HepG2 (cell line): Measurements from ENCODE around the gene ZNF445.

ENCODE experiments used
- KLF16 ChIP-seq, 2 experiments: sonication (generic) in 1 of 2; formaldehyde crosslinking in 1 of 2; IDR thresholded peaks; 2 replicates each; pipeline versions ENCODE4 v1.6.1 to v1.8.0; 2016 to 2023; ENCODE audit warnings: missing genetic modification reagents in 2 of 2, missing compliant biosample characterization in 1 of 2
- STAG1 ChIP-seq: sonication (generic); formaldehyde crosslinking; IDR thresholded peaks from 2 replicates; pipeline ENCODE4 v1.4.0; 2020; ENCODE audit warnings: missing genetic modification reagents
- TF ChIP-seq, protein P1 (sequence below): sonication (generic); formaldehyde crosslinking; IDR thresholded peaks from 2 replicates; pipeline ENCODE4 v1.4.0; 2020; ENCODE audit warnings: missing genetic modification reagents, mild to moderate bottlenecking, borderline replicate concordance

DNA sequence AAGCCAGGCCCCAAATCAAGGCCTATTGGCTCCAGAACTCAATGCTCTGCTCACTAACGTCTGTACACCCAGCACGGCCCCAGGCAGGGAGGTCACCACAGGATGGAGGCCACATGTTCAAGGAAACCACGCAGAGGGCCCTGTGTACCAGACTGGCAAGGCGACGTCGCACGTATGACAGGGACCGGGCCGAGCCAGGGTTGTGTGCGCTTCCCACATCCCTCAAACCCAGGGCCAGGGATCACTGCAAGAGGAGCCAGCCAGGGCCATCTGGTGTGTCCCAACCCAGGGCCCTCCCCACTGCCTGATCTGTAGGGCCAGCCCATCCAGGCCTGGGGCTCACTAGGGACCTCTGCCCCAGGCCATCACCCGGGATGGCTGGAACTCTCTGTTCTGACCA is 62.0 kb downstream of the ZNF445 start:
- no peak for TF ChIP-seq STAG1 (CRISPR knock-in tag)
- TF ChIP-seq KLF16 (CRISPR knock-in tag; IDR thresholded peaks at IDR 0.05): no peak
- TF ChIP-seq, protein P1, sequence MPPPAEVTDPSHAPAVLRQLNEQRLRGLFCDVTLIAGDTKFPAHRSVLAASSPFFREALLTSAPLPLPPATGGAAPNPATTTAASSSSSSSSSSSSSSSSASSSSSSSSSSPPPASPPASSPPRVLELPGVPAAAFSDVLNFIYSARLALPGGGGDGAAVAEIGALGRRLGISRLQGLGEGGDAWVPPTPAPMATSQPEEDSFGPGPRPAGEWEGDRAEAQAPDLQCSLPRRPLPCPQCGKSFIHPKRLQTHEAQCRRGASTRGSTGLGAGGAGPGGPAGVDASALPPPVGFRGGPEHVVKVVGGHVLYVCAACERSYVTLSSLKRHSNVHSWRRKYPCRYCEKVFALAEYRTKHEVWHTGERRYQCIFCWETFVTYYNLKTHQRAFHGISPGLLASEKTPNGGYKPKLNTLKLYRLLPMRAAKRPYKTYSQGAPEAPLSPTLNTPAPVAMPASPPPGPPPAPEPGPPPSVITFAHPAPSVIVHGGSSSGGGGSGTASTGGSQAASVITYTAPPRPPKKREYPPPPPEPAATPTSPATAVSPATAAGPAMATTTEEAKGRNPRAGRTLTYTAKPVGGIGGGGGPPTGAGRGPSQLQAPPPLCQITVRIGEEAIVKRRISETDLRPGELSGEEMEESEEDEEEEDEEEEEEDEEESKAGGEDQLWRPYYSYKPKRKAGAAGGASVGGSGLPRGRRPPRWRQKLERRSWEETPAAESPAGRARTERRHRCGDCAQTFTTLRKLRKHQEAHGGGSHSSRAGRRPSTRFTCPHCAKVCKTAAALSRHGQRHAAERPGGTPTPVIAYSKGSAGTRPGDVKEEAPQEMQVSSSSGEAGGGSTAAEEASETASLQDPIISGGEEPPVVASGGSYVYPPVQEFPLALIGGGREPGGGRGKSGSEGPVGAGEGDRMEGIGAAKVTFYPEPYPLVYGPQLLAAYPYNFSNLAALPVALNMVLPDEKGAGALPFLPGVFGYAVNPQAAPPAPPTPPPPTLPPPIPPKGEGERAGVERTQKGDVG (CRISPR knock-in tag): no peak
